ENCODE results near the gene EFNA3.

DNA sequence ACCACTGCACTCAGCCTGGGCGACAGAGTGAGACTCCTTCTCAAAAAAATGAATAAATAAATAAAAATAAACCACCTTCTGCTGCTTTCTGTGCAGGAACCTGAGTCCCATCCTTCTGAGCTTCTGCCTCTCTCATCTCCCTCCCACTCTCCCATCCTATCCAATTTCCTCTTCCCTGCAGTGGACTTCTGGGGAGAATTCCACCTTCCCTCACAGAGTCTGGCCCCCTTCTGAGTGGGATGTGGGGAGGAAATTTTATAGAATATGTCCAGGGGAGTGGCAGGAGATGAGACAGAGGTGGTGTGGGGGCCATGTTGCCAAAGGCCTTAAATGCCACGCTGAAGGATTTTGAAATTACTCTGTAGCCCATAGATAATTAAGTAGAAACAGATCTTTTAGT lies 43.7 kb downstream of the EFNA3 start:
- TF ChIP-seq CTCF (IDR thresholded peaks at IDR 0.05; ENCODE audit: insufficient read depth, low read length, poor library complexity, severe bottlenecking) = no peak
- TF ChIP-seq EZH2phosphoT487 (conservative IDR thresholded peaks at IDR 0.05; ENCODE audit: low read length) = no peak

Measured in SU-DHL-6 (cell line).